ENCODE measurements around the gene RNASE4. TPM values are rescaled to one million over a fixed set of nuclear protein-coding genes. Genes with fewer than 3 reads are reported as not detected.

RNASE4 gene
- polyA plus RNA-seq, 1 donor (not counting 4 experiments of a cell fraction or from before 2014, with no cell fraction given), result 5.5 TPM

GRCh38 chr14:20690848-20691640, 6.7 kb downstream of the RNASE4 start:
- DNase-seq (ENCODE audit: low read depth, low spot score), result no peak

GRCh38 chr14:20692116-20692751, 7.9 kb downstream of the RNASE4 start:
- DNase-seq (ENCODE audit: low read depth, low spot score), result no peak
- Histone ChIP-seq H3K79me2 (ENCODE audit: control insufficient read depth, insufficient read depth, low read length) (no peaks in the 10 kb centered on the region), H3K9ac (ENCODE audit: control insufficient read depth, extremely low read depth, insufficient read depth, low read length) (no peak overlapping the region), H2AFZ (ENCODE audit: control insufficient read depth, low read length) (no peak overlapping the region), H3K27ac (ENCODE audit: control insufficient read depth, insufficient read depth, low read length) (no peak overlapping the region), H3K36me3 (ENCODE audit: control insufficient read depth in 2 of 2, extremely low read depth in 1 of 2, insufficient read depth in 2 of 2, low read length in 2 of 2) (no peaks in the 10 kb centered on the region), H3K4me2 (ENCODE audit: control insufficient read depth, extremely low read depth, insufficient read depth, low read depth, low read length) (no peak overlapping the region), H3K9me3 (ENCODE audit: control insufficient read depth, low read depth, low read length) (no peaks in the 10 kb centered on the region), H3K27me3 (ENCODE audit: control insufficient read depth, extremely low read depth, insufficient read depth, low read length) (no peaks in the 10 kb centered on the region), H4K20me1 (ENCODE audit: control insufficient read depth, extremely low read depth, insufficient read depth, low read length) (no peaks in the 10 kb centered on the region), H3K4me1 (ENCODE audit: control insufficient read depth, extremely low read depth, insufficient read depth, low read length) (no peaks in the 10 kb centered on the region), H3K9me1 (ENCODE audit: control insufficient read depth, extremely low read depth, insufficient read depth, low read length) (no peaks in the 10 kb centered on the region), H3K4me3 (ENCODE audit: control insufficient read depth in 2 of 3, extremely low read depth in 1 of 3, insufficient read depth in 2 of 3, low read depth in 1 of 3, low read length in 3 of 3) (no peak overlapping the region)
- no peak for FAIRE-seq
- dilution Hi-C loops (cut with MboI; ENCODE audit: extremely low pct_ligation_motif_present, low sequenced_read_pairs), result no loop called here
- TF ChIP-seq CTCF (optimal IDR thresholded peaks at IDR 0.05 in 1 of 3, IDR thresholded peaks at IDR 0.05 in 1 of 3, conservative IDR thresholded peaks at IDR 0.05 in 1 of 3; ENCODE audit: extremely low read depth in 1 of 3, insufficient read depth in 2 of 3, low read length in 3 of 3) (no peak), EZH2 (IDR thresholded peaks at IDR 0.05; ENCODE audit: low read length) (no peak)

More at GRCh38 chr14:20690848-20691640, 6.7 kb downstream of the RNASE4 start:
- H3K9ac ChIP-seq (ENCODE audit: control insufficient read depth, extremely low read depth, insufficient read depth, low read length), result no peak overlapping the region
- no peaks in the 10 kb centered on the region for H3K79me2 ChIP-seq (ENCODE audit: control insufficient read depth, insufficient read depth, low read length)
- no peak overlapping the region for H3K27ac ChIP-seq (ENCODE audit: control insufficient read depth, insufficient read depth, low read length)
- dilution Hi-C loops (cut with MboI; ENCODE audit: extremely low pct_ligation_motif_present, low sequenced_read_pairs), result no loop called here
- H3K4me3 ChIP-seq (ENCODE audit: control insufficient read depth in 2 of 3, extremely low read depth in 1 of 3, insufficient read depth in 2 of 3, low read depth in 1 of 3, low read length in 3 of 3), result peak overlapping the region in 1 of 3 experiments; percentile 30
- no peaks in the 10 kb centered on the region for H3K9me3 ChIP-seq (ENCODE audit: control insufficient read depth, low read depth, low read length)
- peak; percentile 81 for FAIRE-seq
- H3K9me1 ChIP-seq (ENCODE audit: control insufficient read depth, extremely low read depth, insufficient read depth, low read length), result no peaks in the 10 kb centered on the region
- H2AFZ ChIP-seq (ENCODE audit: control insufficient read depth, low read length), result peak overlapping the region; percentile 82
- no peaks in the 10 kb centered on the region for H3K27me3 ChIP-seq (ENCODE audit: control insufficient read depth, extremely low read depth, insufficient read depth, low read length)
- no peaks in the 10 kb centered on the region for H4K20me1 ChIP-seq (ENCODE audit: control insufficient read depth, extremely low read depth, insufficient read depth, low read length)
- H3K4me2 ChIP-seq (ENCODE audit: control insufficient read depth, extremely low read depth, insufficient read depth, low read depth, low read length), result peak overlapping the region; percentile 70
- TF ChIP-seq EZH2 (IDR thresholded peaks at IDR 0.05; ENCODE audit: low read length), result no peak
- TF ChIP-seq CTCF (optimal IDR thresholded peaks at IDR 0.05 in 1 of 3, IDR thresholded peaks at IDR 0.05 in 1 of 3, conservative IDR thresholded peaks at IDR 0.05 in 1 of 3; ENCODE audit: extremely low read depth in 1 of 3, insufficient read depth in 2 of 3, low read length in 3 of 3), result peak; percentile 67 to 88 (median 67)
- H3K36me3 ChIP-seq (ENCODE audit: control insufficient read depth in 2 of 2, extremely low read depth in 1 of 2, insufficient read depth in 2 of 2, low read length in 2 of 2), result no peaks in the 10 kb centered on the region
- H3K4me1 ChIP-seq (ENCODE audit: control insufficient read depth, extremely low read depth, insufficient read depth, low read length), result no peaks in the 10 kb centered on the region
